Regular cardiac myocyte (primary cell): ENCODE data around the gene ERVK3-1. TPM values are rescaled to one million over a fixed set of nuclear protein-coding genes. Genes with fewer than 3 reads are reported as not detected.

Experiments used
- total RNA-seq: library from RNA; depleted of rRNA; stranded (reverse); fragments of >200 nt; gene quantifications from 2 replicates; pipeline ENCODE4 v1.2.3, GENCODE V29; 2014

The ERVK3-1 gene
- total RNA-seq = 20.6 and 38.2 TPM in 2 replicates

GRCh38 chr19:58305065-58305931 is at the start of gene ERVK3-1:
Gene ERVK3-1, plus strand, starts transcription at chr19:58305377. Its CDS starts 6,792 bp downstream, at chr19:58312169.

GRCh38 chr19:58278541-58279041 is 26.6 kb upstream of the ERVK3-1 start, which contains the start of gene ZNF8:
Gene ZNF8, plus strand, starts transcription at chr19:58278955. Its CDS starts 127 bp downstream, at chr19:58279082.

GRCh38 chr19:58326914-58327726 is 21.9 kb downstream of the ERVK3-1 start, which contains the start of gene ZSCAN22:
Gene ZSCAN22, plus strand, starts transcription at chr19:58326994. Its CDS starts 7,809 bp downstream, at chr19:58334803.

GRCh38 chr19:58352760-58353671 is 47.8 kb downstream of the ERVK3-1 start, which contains the start of gene A1BG:
Gene A1BG, minus strand, starts transcription at chr19:58353492. Its CDS starts 55 bp downstream, at chr19:58353437.

GRCh38 chr19:58362272-58362994 is 57.3 kb downstream of the ERVK3-1 start, which contains the start of gene ZNF497:
Gene ZNF497, minus strand, starts transcription at chr19:58362751. Its CDS starts 5,116 bp downstream, at chr19:58357635.

Other genes starting within 250 kb of the ERVK3-1 start
- 3.8 and 6.8 TPM in 2 replicates for gene ZNF135, start 246.1 kb upstream of the ERVK3-1 start, total RNA-seq
- 30.1 and 76.4 TPM in 2 replicates for gene ZSCAN18, start 207.1 kb upstream of the ERVK3-1 start, total RNA-seq
- gene ZNF329, start 154.6 kb upstream of the ERVK3-1 start, total RNA-seq = 14.6 and 17.8 TPM in 2 replicates
- 29.3 and 31.6 TPM in 2 replicates for gene ZNF274, start 122.3 kb upstream of the ERVK3-1 start, total RNA-seq
- 42.0 and 44.5 TPM in 2 replicates for gene ZNF544, start 76.5 kb upstream of the ERVK3-1 start, total RNA-seq
- 4.0 and 4.5 TPM in 2 replicates for gene ZNF8, start 26.4 kb upstream of the ERVK3-1 start, total RNA-seq
- gene ZSCAN22, start 21.6 kb downstream of the ERVK3-1 start, total RNA-seq = 2.3 and 2.7 TPM in 2 replicates
- 6.1 and 14.4 TPM in 2 replicates for gene A1BG, start 48.1 kb downstream of the ERVK3-1 start, total RNA-seq
- 0.58 and 1.1 TPM in 2 replicates for gene ZNF497, start 57.4 kb downstream of the ERVK3-1 start, total RNA-seq
- 1.2 and 3.9 TPM in 2 replicates for gene ZNF837, start 75.7 kb downstream of the ERVK3-1 start, total RNA-seq
- gene RPS5, start 81.9 kb downstream of the ERVK3-1 start, total RNA-seq = 2,110 and 2,179 TPM in 2 replicates
- gene RNF225, start 90.3 kb downstream of the ERVK3-1 start, total RNA-seq = 0.38 TPM in 1 of 2 replicates, not detected in the other
- 12.7 and 16.7 TPM in 2 replicates for gene ZNF584, start 103.3 kb downstream of the ERVK3-1 start, total RNA-seq
- gene ZNF132, start 134.8 kb downstream of the ERVK3-1 start, total RNA-seq = 10.4 and 12.7 TPM in 2 replicates
- gene ZNF324B, start 146.2 kb downstream of the ERVK3-1 start, total RNA-seq = 7.3 and 10.0 TPM in 2 replicates
- 11.8 and 16.3 TPM in 2 replicates for gene ZNF324, start 161.7 kb downstream of the ERVK3-1 start, total RNA-seq
- 5.4 and 5.9 TPM in 2 replicates for gene ZNF446, start 171.0 kb downstream of the ERVK3-1 start, total RNA-seq
- 2.8 and 2.9 TPM in 2 replicates for gene SLC27A5, start 206.6 kb downstream of the ERVK3-1 start, total RNA-seq
- 3.4 and 5.6 TPM in 2 replicates for gene ZBTB45, start 214.4 kb downstream of the ERVK3-1 start, total RNA-seq
- gene TRIM28, start 238.7 kb downstream of the ERVK3-1 start, total RNA-seq = 171 and 383 TPM in 2 replicates
- 98.7 and 136 TPM in 2 replicates for gene CHMP2A, start 249.7 kb downstream of the ERVK3-1 start, total RNA-seq